ENCODE results near the gene CXCL14. TPM values are rescaled to one million over a fixed set of nuclear protein-coding genes. Genes with fewer than 3 reads are reported as not detected.
A peak's percentile ranks its signal among the peaks of the same experiment; 100 is the strongest.

Gene CXCL14
- total RNA-seq, 2 experiments from 2014 or later: not detected

GRCh38 chr5:135565266-135565665 lies 13.5 kb downstream of the CXCL14 start:
- H3K9me3 Mint-ChIP-seq: no peaks in the 10 kb centered on the region
- H3K27ac Mint-ChIP-seq: no peak overlapping the region
- no peak overlapping the region for H3K4me3 Mint-ChIP-seq
- H3K36me3 Mint-ChIP-seq (ENCODE audit: low read depth): no peaks in the 10 kb centered on the region
- intact Hi-C loops (cut with micrococcal nuclease): loop anchor here (10.0 kb wide), 1 partner anchor 190 kb away; no protein-coding TSS in a partner anchor
- CTCF ChIA-PET: interaction anchor here (0.6 to 7.6 kb wide), 18 partner anchors 9 to 295 kb away, joined by 3 to 93 read pairs (median 4); partner anchors contain the start of gene CXCL14
- H3K4me1 Mint-ChIP-seq (ENCODE audit: low read depth): peaks cover 4% of the 10 kb centered on the region
- no peak for DNase-seq
- peaks cover 11% of the 10 kb centered on the region for H3K27me3 Mint-ChIP-seq (ENCODE audit: low read depth)

DNA sequence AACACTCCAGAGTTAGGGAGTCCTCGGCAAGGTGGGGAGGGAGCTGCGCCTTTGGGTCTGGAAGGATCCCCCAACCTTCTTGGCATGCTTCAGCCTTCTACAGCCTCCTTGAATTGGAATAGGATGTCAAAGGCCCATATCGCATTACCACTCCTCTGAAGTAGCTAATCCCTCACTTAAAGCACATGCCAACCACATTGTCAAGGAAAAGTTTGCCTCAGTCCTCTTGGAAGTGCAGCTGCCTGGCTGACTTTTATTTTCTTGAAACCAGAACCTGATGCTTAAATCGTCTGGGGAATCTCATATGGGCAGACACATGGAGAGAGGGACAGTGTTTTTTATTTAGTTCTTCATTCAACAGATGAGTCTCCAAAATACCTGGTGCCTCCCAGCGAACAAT lies 14.5 kb downstream of the CXCL14 start:
- CTCF ChIA-PET: interaction anchor here (0.7 to 7.6 kb wide), 4 partner anchors 12 to 107 kb away, joined by 3 to 93 read pairs (median 43); no protein-coding TSS in a partner anchor
- intact Hi-C loops (cut with micrococcal nuclease): loop anchor here (5.0 to 10.0 kb wide), 2 partner anchors 190 to 518 kb away; no protein-coding TSS in a partner anchor
- Mint-ChIP-seq H3K4me3 (no peak overlapping the region), H3K9me3 (no peaks in the 10 kb centered on the region), H3K27me3 (ENCODE audit: low read depth) (peaks cover 17% of the 10 kb centered on the region), H3K4me1 (ENCODE audit: low read depth) (peaks cover 4% of the 10 kb centered on the region), H3K27ac (no peak overlapping the region), H3K36me3 (ENCODE audit: low read depth) (no peaks in the 10 kb centered on the region)
- DNase-seq: no peak

GRCh38 chr5:135561266-135561665 lies 17.5 kb downstream of the CXCL14 start:
- Mint-ChIP-seq H3K36me3 (ENCODE audit: low read depth) (no peaks in the 10 kb centered on the region), H3K27me3 (ENCODE audit: low read depth) (peaks cover 28% of the 10 kb centered on the region), H3K4me3 (no peak overlapping the region), H3K9me3 (no peaks in the 10 kb centered on the region), H3K27ac (no peak overlapping the region), H3K4me1 (ENCODE audit: low read depth) (peaks cover 4% of the 10 kb centered on the region)
- intact Hi-C loops (cut with micrococcal nuclease): loop anchor here (5.0 to 10.0 kb wide), 2 partner anchors 194 to 521 kb away; no protein-coding TSS in a partner anchor
- CTCF ChIA-PET: interaction anchor here (0.7 to 3.7 kb wide), 15 partner anchors 9 to 1860 kb away, joined by 3 to 28 read pairs (median 4); no protein-coding TSS in a partner anchor
- no peak for DNase-seq

GRCh38 chr5:135560858-135561257 lies 17.9 kb downstream of the CXCL14 start:
- H3K36me3 Mint-ChIP-seq (ENCODE audit: low read depth): no peaks in the 10 kb centered on the region
- H3K27me3 Mint-ChIP-seq (ENCODE audit: low read depth): peaks cover 29% of the 10 kb centered on the region
- intact Hi-C loops (cut with micrococcal nuclease): loop anchor here (1.0 to 10.0 kb wide), 3 partner anchors 194 to 521 kb away; no protein-coding TSS in a partner anchor
- DNase-seq: peak; percentile 88
- CTCF ChIA-PET: interaction anchor here (0.7 to 3.7 kb wide), 14 partner anchors 10 to 1861 kb away, joined by 3 to 28 read pairs (median 4); no protein-coding TSS in a partner anchor
- no peaks in the 10 kb centered on the region for H3K9me3 Mint-ChIP-seq
- H3K4me3 Mint-ChIP-seq: no peak overlapping the region
- peaks cover 4% of the 10 kb centered on the region for H3K4me1 Mint-ChIP-seq (ENCODE audit: low read depth)
- no peak overlapping the region for H3K27ac Mint-ChIP-seq

DNA sequence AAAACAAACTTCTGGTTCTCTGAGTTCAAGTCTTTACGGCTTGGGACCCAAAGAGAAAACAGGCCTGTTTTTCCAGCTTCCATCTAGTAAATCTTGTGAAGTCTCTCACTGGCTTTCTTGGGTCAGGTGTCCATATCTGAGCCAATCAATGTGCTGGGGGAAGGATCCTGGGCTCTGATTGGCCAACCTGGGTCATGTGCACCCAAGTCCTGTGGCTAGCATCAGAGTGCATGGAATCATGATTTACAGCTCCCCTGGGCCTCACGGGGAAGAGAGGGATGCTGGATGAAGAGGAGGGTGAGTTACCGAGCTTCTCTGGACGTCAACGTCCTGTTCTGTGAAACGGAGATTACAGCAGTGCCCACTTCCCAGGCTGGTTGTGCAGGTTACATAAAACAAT lies 19.4 kb downstream of the CXCL14 start:
- intact Hi-C loops (cut with micrococcal nuclease): no loop called here
- peaks cover 4% of the 10 kb centered on the region for H3K4me1 Mint-ChIP-seq (ENCODE audit: low read depth)
- H3K27ac Mint-ChIP-seq: no peak overlapping the region
- H3K9me3 Mint-ChIP-seq: no peaks in the 10 kb centered on the region
- no peak for DNase-seq
- no peak overlapping the region for H3K4me3 Mint-ChIP-seq
- H3K27me3 Mint-ChIP-seq (ENCODE audit: low read depth): peaks cover 29% of the 10 kb centered on the region
- H3K36me3 Mint-ChIP-seq (ENCODE audit: low read depth): no peaks in the 10 kb centered on the region
- CTCF ChIA-PET: interaction anchor here (0.8 to 3.7 kb wide), 5 partner anchors 8 to 102 kb away, joined by 3 to 12 read pairs (median 5); no protein-coding TSS in a partner anchor

DNA sequence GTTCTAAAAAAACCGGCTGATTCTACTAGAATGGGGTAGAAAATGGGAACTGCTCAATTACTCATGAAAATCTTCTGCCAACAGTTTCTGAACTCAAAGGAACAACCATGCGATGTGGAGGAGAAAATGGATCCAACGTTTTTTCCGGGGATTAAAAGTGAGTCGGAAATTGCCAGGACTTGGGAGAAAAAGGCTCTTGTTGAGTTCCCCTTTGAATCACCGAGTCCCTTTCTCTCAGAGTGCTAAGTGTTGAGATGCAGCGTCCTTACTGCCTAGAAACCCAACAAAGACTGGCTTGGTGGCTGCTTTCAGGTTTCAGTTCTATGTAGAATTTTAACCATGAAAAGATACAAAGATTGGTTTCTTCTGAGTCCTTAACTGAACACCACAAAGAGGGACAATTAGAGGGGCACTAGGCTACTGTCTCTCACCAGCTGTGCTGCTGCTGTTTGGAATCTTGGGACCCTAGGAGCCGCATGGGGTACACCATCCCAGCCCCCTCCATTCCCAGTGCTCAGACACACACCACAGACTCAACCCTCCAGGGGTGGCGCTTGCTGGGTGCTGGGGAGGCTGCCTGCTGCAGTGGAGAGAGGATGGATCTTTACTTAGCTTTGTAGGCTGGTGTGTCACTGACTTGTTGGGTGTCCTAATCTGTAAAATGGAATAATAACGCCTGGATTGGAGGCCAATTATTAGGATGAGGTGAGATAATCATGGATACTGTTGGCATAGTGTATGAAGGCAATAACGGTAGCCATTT lies 21.5 kb downstream of the CXCL14 start:
- no peak overlapping the region for H3K27ac Mint-ChIP-seq
- H3K4me1 Mint-ChIP-seq (ENCODE audit: low read depth): peaks cover 4% of the 10 kb centered on the region
- no peaks in the 10 kb centered on the region for H3K9me3 Mint-ChIP-seq
- no peaks in the 10 kb centered on the region for H3K36me3 Mint-ChIP-seq (ENCODE audit: low read depth)
- intact Hi-C loops (cut with micrococcal nuclease): no loop called here
- H3K27me3 Mint-ChIP-seq (ENCODE audit: low read depth): peaks cover 32% of the 10 kb centered on the region
- CTCF ChIA-PET: interaction anchor here (2.6 kb wide), 1 partner anchor 99 kb away, joined by 9 read pairs; no protein-coding TSS in a partner anchor
- no peak overlapping the region for H3K4me3 Mint-ChIP-seq
- DNase-seq: no peak

DNA sequence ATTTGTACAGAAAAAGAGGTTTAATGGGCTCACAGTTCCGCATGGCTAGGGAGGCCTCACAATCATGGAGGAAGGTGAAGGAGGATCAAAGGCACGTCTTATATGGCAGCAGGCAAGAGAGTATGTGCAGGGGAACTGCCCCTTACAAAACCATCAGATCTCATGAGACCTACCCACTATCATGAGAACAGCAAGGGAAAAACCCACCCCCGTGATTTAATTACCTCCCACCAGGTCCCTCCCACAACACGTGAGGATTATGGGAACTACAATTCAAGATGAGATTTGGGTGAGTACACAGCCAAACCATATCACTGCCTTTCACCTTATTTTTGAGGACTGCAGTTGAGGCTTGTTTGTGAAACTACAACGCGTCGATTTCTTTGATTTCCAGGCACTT lies 22.2 kb downstream of the CXCL14 start:
- CTCF ChIA-PET: interaction anchor here (1.4 to 10.5 kb wide), 3 partner anchors 10 to 274 kb away, joined by 5 to 438 read pairs (median 82); no protein-coding TSS in a partner anchor

GRCh38 chr5:135555530-135555929 lies 23.3 kb downstream of the CXCL14 start:
- Mint-ChIP-seq H3K36me3 (ENCODE audit: low read depth) (no peaks in the 10 kb centered on the region), H3K27ac (no peak overlapping the region), H3K27me3 (ENCODE audit: low read depth) (peaks cover 42% of the 10 kb centered on the region), H3K4me3 (no peak overlapping the region), H3K9me3 (no peaks in the 10 kb centered on the region), H3K4me1 (ENCODE audit: low read depth) (no peaks in the 10 kb centered on the region)
- DNase-seq: no peak
- CTCF ChIA-PET: interaction anchor here (0.8 to 10.5 kb wide), 4 partner anchors 11 to 275 kb away, joined by 3 to 438 read pairs (median 44); no protein-coding TSS in a partner anchor
- intact Hi-C loops (cut with micrococcal nuclease): no loop called here

More for the DNA sequence above, 22.2 kb downstream of the CXCL14 start:
- intact Hi-C loops (cut with micrococcal nuclease): no loop called here
- Mint-ChIP-seq H3K9me3 (no peaks in the 10 kb centered on the region), H3K4me3 (no peak overlapping the region), H3K36me3 (ENCODE audit: low read depth) (no peaks in the 10 kb centered on the region), H3K27ac (no peak overlapping the region), H3K27me3 (ENCODE audit: low read depth) (peaks cover 38% of the 10 kb centered on the region), H3K4me1 (ENCODE audit: low read depth) (peaks cover 4% of the 10 kb centered on the region)
- DNase-seq: no peak

GRCh38 chr5:135553688-135554462 lies 24.9 kb downstream of the CXCL14 start:
- no peak overlapping the region for H3K27ac Mint-ChIP-seq
- H3K36me3 Mint-ChIP-seq (ENCODE audit: low read depth): no peaks in the 10 kb centered on the region
- no peak overlapping the region for H3K4me3 Mint-ChIP-seq
- no peaks in the 10 kb centered on the region for H3K9me3 Mint-ChIP-seq
- no peaks in the 10 kb centered on the region for H3K4me1 Mint-ChIP-seq (ENCODE audit: low read depth)
- no peak for DNase-seq
- CTCF ChIA-PET: interaction anchor here (1.5 to 10.5 kb wide), 3 partner anchors 12 to 90 kb away, joined by 7 to 438 read pairs (median 82); no protein-coding TSS in a partner anchor
- intact Hi-C loops (cut with micrococcal nuclease): no loop called here
- peaks cover 47% of the 10 kb centered on the region for H3K27me3 Mint-ChIP-seq (ENCODE audit: low read depth)

GRCh38 chr5:135551593-135552447 lies 27.0 kb downstream of the CXCL14 start:
- Mint-ChIP-seq H3K4me1 (ENCODE audit: low read depth) (no peaks in the 10 kb centered on the region), H3K27me3 (ENCODE audit: low read depth) (peaks cover 45% of the 10 kb centered on the region), H3K9me3 (no peaks in the 10 kb centered on the region), H3K36me3 (ENCODE audit: low read depth) (no peaks in the 10 kb centered on the region), H3K4me3 (no peak overlapping the region), H3K27ac (no peak overlapping the region)
- CTCF ChIA-PET: interaction anchor here (0.6 to 10.5 kb wide), 19 partner anchors 8 to 126 kb away, joined by 3 to 438 read pairs (median 6); no protein-coding TSS in a partner anchor
- peak; percentile 82 for DNase-seq
- intact Hi-C loops (cut with micrococcal nuclease): loop anchor here (1.0 kb wide), 2 partner anchors 86 to 90 kb away; no protein-coding TSS in a partner anchor

- intact Hi-C loops (cut with micrococcal nuclease): no loop called here
- Mint-ChIP-seq H3K9me3 (no peaks in the 10 kb centered on the region), H3K36me3 (ENCODE audit: low read depth) (no peaks in the 10 kb centered on the region), H3K27ac (no peak overlapping the region), H3K4me1 (ENCODE audit: low read depth) (no peaks in the 10 kb centered on the region), H3K4me3 (no peak overlapping the region), H3K27me3 (ENCODE audit: low read depth) (peaks cover 51% of the 10 kb centered on the region)
- CTCF ChIA-PET: interaction anchor here (1.4 to 10.5 kb wide), 4 partner anchors 17 to 85 kb away, joined by 3 to 438 read pairs (median 46); no protein-coding TSS in a partner anchor
- DNase-seq: no peak
Observed at GRCh38 chr5:135549413-135549812, 29.4 kb downstream of the CXCL14 start.
